T-cell (primary cell): ENCODE measurements around the gene PRR22. TPM values are rescaled to one million over a fixed set of nuclear protein-coding genes. Genes with fewer than 3 reads are reported as not detected.

ENCODE experiments used
- ATAC-seq, 4 experiments: fragments of 200-7000 bp in 3 of 4; fragments of 150-1000 bp in 1 of 4; cut with Tn5 transposase; replicated peaks in 1 of 4; 1 replicate in 3 of 4; 2 replicates in 1 of 4; pipeline ENCODE4 v1.10.0; 2021; ENCODE audit warnings: moderate library complexity in 3 of 4, mild to moderate bottlenecking in 2 of 4, moderate number of reproducible peaks in 1 of 4
- CTCF ChIA-PET, 2 donors: fragments of 300-600 bp; sonication (Branson Sonifier 250); formaldehyde crosslinking; loops; one replicate each; lab custom pipeline; 2022; ENCODE audit warnings: antibody characterized with exemption in 2 of 2; lab: Charles Lee
- POLR2A ChIA-PET, 2 donors: fragments of 300-600 bp; sonication (Branson Sonifier 250); formaldehyde crosslinking; loops; one replicate each; lab custom pipeline; 2022; ENCODE audit warnings: antibody characterized with exemption in 2 of 2; lab: Charles Lee
- DNase-seq, 35 experiments: peaks; one replicate each; pipeline versions ENCODE4 v3.0.0 to v3.0.0-alpha.2; 2013 to 2023
- H3K27ac ChIP-seq: one replicate; pipeline ENCODE4 v1.5.1; 2013; ENCODE audit warnings: low read length
- H3K27me3 ChIP-seq, 2 experiments: replicated peaks in 1 of 2; 1 replicate in 1 of 2; 2 replicates in 1 of 2; pipeline versions ENCODE4 v1.6.1 to v1.7.0; 2013; ENCODE audit warnings: low read length in 1 of 2, mixed read lengths in 1 of 2; ENCODE audit not compliant: control insufficient read depth in 2 of 2, insufficient read depth in 2 of 2; ENCODE audit errors: extremely low read depth in 1 of 2
- H3K36me3 ChIP-seq, 2 donors: 1 replicate in 1 of 2; 2 replicates in 1 of 2; pipeline versions ENCODE4 v1.6.1 to v1.7.0; 2013; ENCODE audit warnings: low read length in 1 of 2; ENCODE audit not compliant: control insufficient read depth in 2 of 2, insufficient read depth in 1 of 2; ENCODE audit errors: extremely low read depth in 1 of 2
- H3K4me1 ChIP-seq, 2 experiments: 1 replicate in 1 of 2; 2 replicates in 1 of 2; pipeline versions ENCODE4 v1.6.1 to v1.7.0; 2013; ENCODE audit warnings: low read length in 2 of 2, mixed read lengths in 1 of 2; ENCODE audit not compliant: insufficient read depth in 2 of 2, control insufficient read depth in 1 of 2; ENCODE audit errors: extremely low read depth in 1 of 2
- H3K4me3 ChIP-seq, 2 donors: 1 replicate in 1 of 2; 2 replicates in 1 of 2; pipeline versions ENCODE4 v1.5.1 to v1.7.0; 2013; ENCODE audit warnings: mild to moderate bottlenecking in 2 of 2, low read length in 1 of 2, moderate library complexity in 1 of 2; ENCODE audit not compliant: control insufficient read depth in 1 of 2; ENCODE audit errors: extremely low read depth in 1 of 2
- H3K9me3 ChIP-seq: 2 replicates; pipeline ENCODE4 v1.7.0; 2013
- H3K27ac Mint-ChIP-seq, 2 donors: one replicate each; pipeline ENCODE4 v1.8.0; 2020 to 2021; ENCODE audit warnings: mild to moderate bottlenecking in 2 of 2, mixed read lengths in 2 of 2
- H3K27me3 Mint-ChIP-seq, 2 donors: one replicate each; pipeline ENCODE4 v1.8.0; 2021 to 2022; ENCODE audit warnings: mixed read lengths in 2 of 2
- H3K36me3 Mint-ChIP-seq: one replicate; pipeline ENCODE4 v1.8.0; 2021; ENCODE audit warnings: mixed read lengths
- H3K4me1 Mint-ChIP-seq, 3 donors: one replicate each; pipeline ENCODE4 v1.8.0; 2020 to 2022; ENCODE audit warnings: mixed read lengths in 3 of 3, mild to moderate bottlenecking in 1 of 3
- H3K4me3 Mint-ChIP-seq, 3 donors: one replicate each; pipeline ENCODE4 v1.8.0; 2020 to 2022; ENCODE audit warnings: mild to moderate bottlenecking in 3 of 3, mixed read lengths in 3 of 3, moderate library complexity in 3 of 3
- H3K9me3 Mint-ChIP-seq, 3 donors: one replicate each; pipeline ENCODE4 v1.8.0; 2020 to 2022; ENCODE audit warnings: mixed read lengths in 3 of 3
- WGBS: methylation state at CpG from one replicate; pipeline ENCODE4 v1.1.5; 2013; ENCODE audit warnings: missing lambda C conversion rate; ENCODE audit not compliant: insufficient coverage; 5-methylcytosine and 5-hydroxymethylcytosine counted together
- total RNA-seq, 35 experiments: library from RNA in 6 of 35; stranded (reverse) in 6 of 35; fragments of 120-200 nt in 1 of 35; gene quantifications; one replicate each; pipeline versions ENCODE4 v1.2.1 to v1.2.4 and lab custom pipeline; 2013 to 2026

The PRR22 gene
- total RNA-seq, 5 donors from 2014 or later (not counting 1 experiment from before 2014, with no cell fraction given), result 4.7 to 6.0 (median 5.5) TPM

GRCh38 chr19:5803752-5804515 is 19.4 kb upstream of the PRR22 start:
- ATAC-seq, result peak; percentile 91 to 93 (median 92)
- Mint-ChIP-seq H3K36me3 (no peaks in the 10 kb centered on the region), H3K27ac (peak overlapping the region in 1 of 2 donors; percentile 44), H3K9me3 (no peaks in the 10 kb centered on the region), H3K4me3 (peak overlapping the region; percentile 64 to 85 (median 71)), H3K4me1 (peaks cover 18 to 28% (median 20%) of the 10 kb centered on the region in 3 donors), H3K27me3 (peaks cover 11 to 27% of the 10 kb centered on the region in 2 donors)
- Histone ChIP-seq H3K27ac (no peak overlapping the region), H3K4me1 (peaks cover 7 to 35% of the 10 kb centered on the region in 2 experiments), H3K4me3 (peak overlapping the region; percentile 40 to 56), H3K27me3 (peaks cover 0 to 65% of the 10 kb centered on the region in 2 experiments), H3K9me3 (no peaks in the 10 kb centered on the region), H3K36me3 (no peaks in the 10 kb centered on the region)
- 3% methylated on average over 46 of the region's 54 CpGs for WGBS
- ChIA-PET POLR2A (interaction anchor here in 1 of 2 donors (0.6 kb wide), 1 partner anchor 11 kb away, joined by 11 read pairs; no protein-coding TSS in a partner anchor), CTCF (interaction anchor here (0.5 to 2.1 kb wide), 14 partner anchors 9 to 1265 kb away, joined by 3 to 25 read pairs (median 5); partner anchors contain the start of genes DUS3L (in 1 of the 2), NDUFA11 (in 1 of the 2), VMAC (in 1 of the 2) and ZNF557 (in 1 of the 2))
- DNase-seq, result peak; percentile 80 to 96 (median 88)

- peaks cover 0 to 70% of the 10 kb centered on the region in 2 experiments for H3K27me3 ChIP-seq
- no peaks in the 10 kb centered on the region for H3K9me3 Mint-ChIP-seq
Observed at GRCh38 chr19:5803441-5803751, 18.9 kb upstream of the PRR22 start.

DNA sequence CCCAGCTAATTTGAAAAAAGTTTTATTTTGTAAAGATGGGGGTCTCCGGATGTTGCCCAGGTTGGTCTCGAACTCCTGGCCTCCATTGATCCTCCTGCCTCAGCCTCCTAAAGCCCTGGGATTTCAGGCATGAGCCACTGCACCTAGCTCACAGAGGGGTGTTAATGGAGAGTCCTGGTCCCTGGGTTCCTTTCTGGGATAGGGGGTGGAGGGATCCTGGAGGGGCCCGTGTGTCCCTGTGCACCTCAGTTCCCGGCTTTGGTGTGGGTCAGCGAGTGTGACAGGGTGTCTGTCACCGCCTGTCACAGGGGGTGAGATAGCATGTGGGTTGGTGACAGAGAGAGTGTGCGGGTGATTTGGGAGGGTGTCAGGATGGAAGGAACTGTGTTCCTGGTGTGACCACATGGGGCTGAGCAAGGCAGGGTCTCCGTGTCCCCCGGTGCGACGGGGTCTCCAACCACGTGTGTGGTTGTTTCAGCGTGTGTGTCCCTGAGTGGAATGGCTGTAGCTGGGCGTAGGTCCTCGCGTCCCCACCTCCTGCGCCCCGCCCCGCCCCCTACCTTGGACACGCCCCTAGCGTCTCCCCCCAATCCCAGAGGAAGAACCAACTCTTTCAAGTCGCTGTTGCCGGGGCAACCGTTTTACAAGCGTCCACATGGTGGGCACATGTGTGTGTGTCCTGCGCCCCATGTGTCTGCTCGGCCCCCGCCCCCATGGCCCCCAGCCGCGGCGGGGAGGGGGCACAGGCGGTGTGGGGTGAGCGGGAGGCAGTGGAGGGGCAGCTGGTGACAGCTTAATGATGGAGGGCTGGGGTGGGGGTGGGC is 17.5 kb upstream of the PRR22 start:
- Histone ChIP-seq H3K4me3 (no peak overlapping the region), H3K4me1 (peaks cover 7 to 35% of the 10 kb centered on the region in 2 experiments), H3K27me3 (peaks cover 0 to 79% of the 10 kb centered on the region in 2 experiments), H3K27ac (no peak overlapping the region), H3K9me3 (no peaks in the 10 kb centered on the region), H3K36me3 (no peaks in the 10 kb centered on the region)
- H3K9me3 Mint-ChIP-seq, result no peaks in the 10 kb centered on the region
- ATAC-seq, result no peak
- H3K4me1 Mint-ChIP-seq, result peaks cover 18 to 27% (median 20%) of the 10 kb centered on the region in 3 donors
- no peaks in the 10 kb centered on the region for H3K36me3 Mint-ChIP-seq
- ChIA-PET CTCF (no interaction called here), POLR2A (no interaction called here)
- H3K4me3 Mint-ChIP-seq, result peak overlapping the region in 2 of 3 donors; percentile 9 to 85
- no peak for DNase-seq
- 27% methylated on average over 23 of the region's 33 CpGs for WGBS
- H3K27ac Mint-ChIP-seq, result no peak overlapping the region
- H3K27me3 Mint-ChIP-seq, result peaks cover 13 to 39% of the 10 kb centered on the region in 2 donors

More at GRCh38 chr19:5803441-5803751, 18.9 kb upstream of the PRR22 start:
- H3K36me3 ChIP-seq, result no peaks in the 10 kb centered on the region
- no peak overlapping the region for H3K27ac ChIP-seq
- H3K27me3 Mint-ChIP-seq, result peaks cover 13 to 33% of the 10 kb centered on the region in 2 donors
- ChIA-PET CTCF (interaction anchor here (0.5 to 2.1 kb wide), 10 partner anchors 9 to 1266 kb away, joined by 3 to 25 read pairs (median 5); partner anchors contain the start of genes DUS3L (in 1 of the 2), NDUFA11 (in 1 of the 2), VMAC (in 1 of the 2) and ZNF557 (in 1 of the 2)), POLR2A (no interaction called here)
- H3K4me1 Mint-ChIP-seq, result peaks cover 18 to 28% (median 20%) of the 10 kb centered on the region in 3 donors
- peak overlapping the region; percentile 40 to 56 for H3K4me3 ChIP-seq
- WGBS, result 44% methylated on average over 6 of the region's 8 CpGs
- H3K9me3 ChIP-seq, result no peaks in the 10 kb centered on the region
- H3K27ac Mint-ChIP-seq, result no peak overlapping the region
- ATAC-seq (no peak), DNase-seq (no peak)
- peak overlapping the region; percentile 61 to 85 (median 64) for H3K4me3 Mint-ChIP-seq
- H3K4me1 ChIP-seq, result peaks cover 7 to 35% of the 10 kb centered on the region in 2 experiments
- H3K36me3 Mint-ChIP-seq, result no peaks in the 10 kb centered on the region

DNA sequence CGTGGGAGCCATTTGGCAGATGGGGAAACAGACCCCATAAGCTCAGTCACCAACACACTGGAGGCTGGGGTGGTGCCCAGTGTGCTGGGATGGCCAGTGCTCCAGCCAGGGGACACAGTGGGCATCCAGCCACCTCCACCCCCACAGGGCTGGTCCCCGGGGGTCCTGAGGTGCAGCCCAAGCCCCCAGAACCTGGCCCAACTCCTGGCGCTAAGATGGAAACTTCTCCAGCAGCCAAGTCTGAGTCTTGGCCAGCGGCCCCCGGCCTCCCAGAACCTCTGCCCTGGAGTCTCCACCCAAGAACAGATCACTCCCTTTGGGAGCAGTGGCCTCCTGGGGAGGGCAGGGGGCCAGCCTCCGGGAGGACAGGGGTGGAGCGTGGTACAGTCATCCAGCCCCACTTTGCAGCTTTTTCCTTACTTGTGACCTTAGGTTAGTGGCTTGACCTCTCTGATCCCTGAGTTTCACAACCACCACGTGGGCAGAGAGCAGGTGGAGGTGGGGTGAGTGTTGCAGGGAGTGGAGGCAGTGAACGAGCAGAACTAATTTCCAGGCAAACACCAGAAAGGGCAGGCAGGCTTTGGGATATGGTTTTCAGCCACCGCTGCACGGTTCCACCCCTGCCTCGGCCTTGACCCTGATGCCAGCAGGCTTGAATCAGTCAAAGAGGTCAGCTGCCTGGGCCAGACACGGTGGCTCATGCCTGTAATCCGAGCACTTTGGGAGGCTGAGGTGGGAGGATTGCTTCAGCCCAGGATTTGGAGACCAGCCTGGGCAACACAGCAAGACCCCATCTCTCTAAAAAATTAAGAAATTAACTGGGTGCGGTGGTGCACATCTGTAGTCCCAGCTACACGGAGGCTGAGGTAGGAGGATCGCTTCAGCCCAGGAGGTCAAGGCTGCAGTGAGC is 16.1 kb upstream of the PRR22 start:
- Histone ChIP-seq H3K9me3 (no peaks in the 10 kb centered on the region), H3K4me3 (no peak overlapping the region), H3K4me1 (peaks cover 7 to 31% of the 10 kb centered on the region in 2 experiments), H3K27ac (no peak overlapping the region), H3K36me3 (no peaks in the 10 kb centered on the region), H3K27me3 (peaks cover 0 to 74% of the 10 kb centered on the region in 2 experiments)
- ATAC-seq (no peak), DNase-seq (no peak)
- POLR2A ChIA-PET, result no interaction called here
- CTCF ChIA-PET, result no interaction called here
- Mint-ChIP-seq H3K27me3 (peaks cover 16 to 39% of the 10 kb centered on the region in 2 donors), H3K4me1 (peaks cover 18 to 22% (median 20%) of the 10 kb centered on the region in 3 donors), H3K4me3 (no peak overlapping the region), H3K27ac (no peak overlapping the region), H3K9me3 (no peaks in the 10 kb centered on the region), H3K36me3 (no peaks in the 10 kb centered on the region)
- WGBS, result 83% methylated on average over 13 of the region's 17 CpGs

GRCh38 chr19:5799247-5800241 is 15.0 kb upstream of the PRR22 start:
- H3K27ac ChIP-seq, result no peak overlapping the region

More at GRCh38 chr19:5799247-5800241, 15.0 kb upstream of the PRR22 start:
- Mint-ChIP-seq H3K4me3 (no peak overlapping the region), H3K36me3 (no peaks in the 10 kb centered on the region), H3K27ac (no peak overlapping the region), H3K4me1 (peaks cover 17 to 21% (median 20%) of the 10 kb centered on the region in 3 donors), H3K27me3 (peaks cover 16 to 39% of the 10 kb centered on the region in 2 donors), H3K9me3 (no peaks in the 10 kb centered on the region)
- Histone ChIP-seq H3K9me3 (no peaks in the 10 kb centered on the region), H3K4me3 (no peak overlapping the region), H3K27me3 (peaks cover 0 to 73% of the 10 kb centered on the region in 2 experiments), H3K36me3 (no peaks in the 10 kb centered on the region), H3K4me1 (peaks cover 7 to 25% of the 10 kb centered on the region in 2 experiments)
- WGBS, result 65% methylated on average over 36 of the region's 37 CpGs
- POLR2A ChIA-PET, result no interaction called here
- no peak for ATAC-seq
- no peak for DNase-seq
- CTCF ChIA-PET, result no interaction called here
